SK-N-MC (cell line): ENCODE data around the gene FOXR1.

Source experiments
- DNase-seq: peaks from one replicate; pipeline ENCODE4 v3.0.0-alpha.2; 2011; ENCODE audit warnings: low read depth, low spot score
- H3K27ac ChIP-seq: fragments of 200-600 bp; sonication (generic); 2 replicates; pipeline ENCODE4 v1.5.1; 2016; ENCODE audit warnings: mixed run types
- H3K36me3 ChIP-seq: fragments of 200-600 bp; sonication (generic); 2 replicates; pipeline ENCODE4 v1.6.1; 2017; ENCODE audit warnings: antibody characterized with exemption, low read length, mixed read lengths; ENCODE audit not compliant: insufficient read depth
- H3K4me3 ChIP-seq: fragments of 200-600 bp; sonication (generic); 2 replicates; pipeline ENCODE4 v1.5.1; 2016
- H3K9ac ChIP-seq: fragments of 200-600 bp; sonication (generic); 2 replicates; pipeline ENCODE4 v1.8.0; 2017; ENCODE audit warnings: mixed run types, mixed read lengths; ENCODE audit not compliant: insufficient read length
- H3K9me3 ChIP-seq: fragments of 200-600 bp; sonication (generic); 2 replicates; pipeline ENCODE4 v1.6.1; 2017; ENCODE audit warnings: low read depth, mild to moderate bottlenecking, antibody characterized with exemption, low read length, moderate library complexity, mixed read lengths
- EZH2 ChIP-seq: fragments of 200-600 bp; sonication (generic); IDR thresholded peaks from one replicate; pipeline ENCODE4 v1.6.1; 2017; ENCODE audit warnings: antibody characterized with exemption
- FOXP2 ChIP-seq: optimal IDR thresholded peaks from 2 replicates; pipeline ENCODE3; 2011; ENCODE audit warnings: mild to moderate bottlenecking, moderate library complexity; ENCODE audit not compliant: insufficient read depth; ENCODE audit errors: extremely low read length, control extremely low read depth
- POLR2AphosphoS5 ChIP-seq: IDR thresholded peaks from 2 replicates; pipeline ENCODE4 v1.6.1; 2012; ENCODE audit warnings: mild to moderate bottlenecking, low read depth, low read length, borderline replicate concordance

The FOXR1 gene

GRCh38 chr11:119026970-119027369 lies 55.4 kb downstream of the FOXR1 start:
- TF ChIP-seq FOXP2 (no peak), POLR2AphosphoS5 (no peak), EZH2 (no peak)
- H3K4me3 ChIP-seq: no peak overlapping the region
- no peak overlapping the region for H3K27ac ChIP-seq
- H3K9me3 ChIP-seq: no peaks in the 10 kb centered on the region
- no peak for DNase-seq
- no peak overlapping the region for H3K9ac ChIP-seq
- peaks cover 39% of the 10 kb centered on the region for H3K36me3 ChIP-seq

GRCh38 chr11:119027561-119028345 lies 56.2 kb downstream of the FOXR1 start:
- peaks cover 33% of the 10 kb centered on the region for H3K36me3 ChIP-seq
- no peaks in the 10 kb centered on the region for H3K9me3 ChIP-seq
- no peak overlapping the region for H3K27ac ChIP-seq
- no peak overlapping the region for H3K4me3 ChIP-seq
- H3K9ac ChIP-seq: no peak overlapping the region
- TF ChIP-seq FOXP2: no peak
- no peak for DNase-seq

- Histone ChIP-seq H3K9me3 (no peaks in the 10 kb centered on the region), H3K9ac (peak overlapping the region; percentile 74), H3K27ac (no peak overlapping the region), H3K36me3 (peaks cover 27% of the 10 kb centered on the region), H3K4me3 (peak overlapping the region; percentile 77)
- TF ChIP-seq FOXP2 (no peak), POLR2AphosphoS5 (no peak), EZH2 (no peak)
- DNase-seq: no peak
Observed at GRCh38 chr11:119028346-119029068, 56.9 kb downstream of the FOXR1 start.

GRCh38 chr11:119029069-119029339 lies 57.4 kb downstream of the FOXR1 start:
- no peak for DNase-seq

GRCh38 chr11:119029340-119030028 lies 57.9 kb downstream of the FOXR1 start:
- Histone ChIP-seq H3K9me3 (no peaks in the 10 kb centered on the region), H3K27ac (peak overlapping the region; percentile 31; the same call in 1 of the 2 replicates), H3K9ac (peak overlapping the region; percentile 74), H3K4me3 (peak overlapping the region; percentile 77), H3K36me3 (peaks cover 17% of the 10 kb centered on the region)
- no peak for DNase-seq
- TF ChIP-seq POLR2AphosphoS5 (no peak), EZH2 (no peak), FOXP2 (no peak)

More at GRCh38 chr11:119029069-119029339, 57.4 kb downstream of the FOXR1 start:
- TF ChIP-seq FOXP2 (no peak), EZH2 (no peak), POLR2AphosphoS5 (no peak)
- Histone ChIP-seq H3K36me3 (peaks cover 22% of the 10 kb centered on the region), H3K27ac (0 out of 2 replicates have a peak overlapping the region, but pooled peaks have one; percentile 1), H3K9ac (peak overlapping the region; percentile 74), H3K9me3 (no peaks in the 10 kb centered on the region), H3K4me3 (peak overlapping the region; percentile 77)

GRCh38 chr11:119030029-119030328 lies 58.4 kb downstream of the FOXR1 start:
- Histone ChIP-seq H3K36me3 (peaks cover 12% of the 10 kb centered on the region; the same call in 1 of the 2 replicates), H3K9ac (peak overlapping the region; percentile 74), H3K4me3 (peak overlapping the region; percentile 77), H3K27ac (peak overlapping the region; percentile 31; the same call in 1 of the 2 replicates), H3K9me3 (no peaks in the 10 kb centered on the region)
- no peak for DNase-seq
- no peak for TF ChIP-seq FOXP2
- no peak for TF ChIP-seq POLR2AphosphoS5

GRCh38 chr11:119030329-119031047 lies 58.9 kb downstream of the FOXR1 start, which contains the start of gene SLC37A4:
SLC37A4 (minus strand) TSS chr11:119030877.
- Histone ChIP-seq H3K9me3 (no peaks in the 10 kb centered on the region), H3K36me3 (peaks cover 7% of the 10 kb centered on the region; the same call in 1 of the 2 replicates), H3K4me3 (peak within 1 kb of the TSS; percentile 77), H3K27ac (peak within 1 kb of the TSS; percentile 31; the same call in 1 of the 2 replicates), H3K9ac (peak within 1 kb of the TSS; percentile 74)
- peak; percentile 90 for TF ChIP-seq POLR2AphosphoS5
- no peak for TF ChIP-seq EZH2
- no peak for TF ChIP-seq FOXP2
- peak; percentile 48 for DNase-seq
